ENCODE results near the gene TMEM95.
"Not testable (repeated sequence)": the region's sequence is repeated elsewhere in the genome, so short reads cannot be mapped to it uniquely, and the experiment has no call there.

DNA sequence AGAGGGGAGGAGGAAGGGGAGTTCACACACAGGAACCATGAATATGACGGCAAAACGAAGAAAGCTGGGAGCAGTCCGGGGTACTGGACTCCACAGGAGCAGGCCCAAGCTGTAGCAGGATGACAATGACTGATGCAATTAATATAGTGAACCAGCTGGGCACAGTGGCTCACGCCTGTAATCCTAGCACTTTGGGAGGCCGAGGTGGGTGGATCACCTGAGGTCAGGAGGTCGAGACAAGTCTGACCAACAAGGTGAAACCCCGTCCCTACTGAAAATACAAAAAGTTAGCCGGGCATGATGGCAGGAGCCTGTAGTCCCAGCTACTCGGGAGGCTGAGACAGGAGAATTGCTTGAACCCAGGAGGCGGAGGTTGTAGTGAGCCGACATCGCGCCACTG is 19.2 kb upstream of the TMEM95 start:
- TF ChIP-seq ARNTL (CRISPR knock-in tag; IDR thresholded peaks at IDR 0.05; ENCODE audit: borderline replicate concordance, low read depth); GLIS3 (CRISPR knock-in tag; IDR thresholded peaks at IDR 0.05); ISL1 (CRISPR knock-in tag; IDR thresholded peaks at IDR 0.05); OSR1 (CRISPR knock-in tag; IDR thresholded peaks at IDR 0.05); SNAI2 (CRISPR knock-in tag; IDR thresholded peaks at IDR 0.05); TCF4 (CRISPR knock-in tag; IDR thresholded peaks at IDR 0.05; ENCODE audit: borderline replicate concordance): not testable (repeated sequence)
- TF ChIP-seq, protein P1, sequence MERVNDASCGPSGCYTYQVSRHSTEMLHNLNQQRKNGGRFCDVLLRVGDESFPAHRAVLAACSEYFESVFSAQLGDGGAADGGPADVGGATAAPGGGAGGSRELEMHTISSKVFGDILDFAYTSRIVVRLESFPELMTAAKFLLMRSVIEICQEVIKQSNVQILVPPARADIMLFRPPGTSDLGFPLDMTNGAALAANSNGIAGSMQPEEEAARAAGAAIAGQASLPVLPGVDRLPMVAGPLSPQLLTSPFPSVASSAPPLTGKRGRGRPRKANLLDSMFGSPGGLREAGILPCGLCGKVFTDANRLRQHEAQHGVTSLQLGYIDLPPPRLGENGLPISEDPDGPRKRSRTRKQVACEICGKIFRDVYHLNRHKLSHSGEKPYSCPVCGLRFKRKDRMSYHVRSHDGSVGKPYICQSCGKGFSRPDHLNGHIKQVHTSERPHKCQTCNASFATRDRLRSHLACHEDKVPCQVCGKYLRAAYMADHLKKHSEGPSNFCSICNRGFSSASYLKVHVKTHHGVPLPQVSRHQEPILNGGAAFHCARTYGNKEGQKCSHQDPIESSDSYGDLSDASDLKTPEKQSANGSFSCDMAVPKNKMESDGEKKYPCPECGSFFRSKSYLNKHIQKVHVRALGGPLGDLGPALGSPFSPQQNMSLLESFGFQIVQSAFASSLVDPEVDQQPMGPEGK (CRISPR knock-in tag; IDR thresholded peaks at IDR 0.05; ENCODE audit: borderline replicate concordance), result not testable (repeated sequence)
